Gastrocnemius medialis (tissue), 4 donors: ENCODE data around the gene EDARADD. TPM values are rescaled to one million over a fixed set of nuclear protein-coding genes. Genes with fewer than 3 reads are reported as not detected.

ENCODE experiments used
- ATAC-seq, 2 donors: fragments of 150-250 bp; one replicate each; pipeline ENCODE4 v1.9.1; 2016
- DNase-seq, 2 donors: peaks; one replicate each; pipeline ENCODE4 v3.0.0-alpha.2; 2019
- H3K27ac ChIP-seq, 4 donors: fragments of 200-600 bp; sonication (generic); 1 replicate in 1 of 4; 2 replicates in 3 of 4; pipeline ENCODE4 v1.5.1; 2016 to 2018; ENCODE audit warnings: mild to moderate bottlenecking in 2 of 4, moderate library complexity in 1 of 4
- H3K27me3 ChIP-seq, 3 donors: fragments of 200-600 bp; sonication (generic) in 2 of 3; 1 replicate in 1 of 3; 2 replicates in 2 of 3; pipeline versions ENCODE4 v1.5.1 to v1.6.0; 2016 to 2019; ENCODE audit warnings: mild to moderate bottlenecking in 1 of 3, moderate library complexity in 1 of 3
- H3K36me3 ChIP-seq, 2 donors: fragments of 200-600 bp; sonication (generic) in 1 of 2; one replicate each; pipeline ENCODE4 v1.5.1; 2017 to 2018
- H3K4me1 ChIP-seq, 2 donors: fragments of 200-600 bp; sonication (generic) in 1 of 2; one replicate each; pipeline ENCODE4 v1.5.1; 2016 to 2017; ENCODE audit warnings: mild to moderate bottlenecking in 2 of 2
- H3K4me3 ChIP-seq, 4 donors: fragments of 200-600 bp; sonication (generic) in 3 of 4; 1 replicate in 1 of 4; 2 replicates in 3 of 4; pipeline ENCODE4 v1.5.1; 2016 to 2019; ENCODE audit warnings: mild to moderate bottlenecking in 2 of 4
- H3K9me3 ChIP-seq, 3 donors: fragments of 200-600 bp; sonication (generic) in 2 of 3; 1 replicate in 1 of 3; 2 replicates in 2 of 3; pipeline ENCODE4 v1.5.1; 2016 to 2019
- CTCF ChIP-seq, 5 experiments: fragments of 450-650 bp in 3 of 5; fragments of 200-600 bp in 2 of 5; sonication (generic) in 2 of 5; IDR thresholded peaks in 4 of 5; conservative IDR thresholded peaks in 1 of 5; 1 replicate in 4 of 5; 2 replicates in 1 of 5; pipeline ENCODE4 v1.5.1; 2016 to 2019; ENCODE audit warnings: antibody characterized with exemption in 5 of 5, mild to moderate bottlenecking in 3 of 5, moderate library complexity in 3 of 5
- POLR2A ChIP-seq, 2 donors: fragments of 450-650 bp; IDR thresholded peaks; one replicate each; pipeline ENCODE4 v1.6.1; 2017; ENCODE audit warnings: antibody characterized with exemption in 2 of 2, mild to moderate bottlenecking in 2 of 2, moderate library complexity in 2 of 2
- in situ Hi-C, 4 donors: fragments of 200-750 bp; cut with MboI; loops; one replicate each; pipeline versions ENCODE4 v1.15.0 to v1.8.0; 2017; ENCODE audit warnings: low sequenced_read_pairs in 4 of 4
- intact Hi-C: fragments of 100-400 bp; cut with DNase I; formaldehyde crosslinking; loops from one replicate; pipeline ENCODE4 v1.15.1; 2023; ENCODE audit warnings: low total_unique reads
- total RNA-seq, 4 donors: library from RNA; depleted of rRNA; stranded (reverse); fragments of >200 nt; gene quantifications; one replicate each; pipeline versions ENCODE4 v1.1.0 to v1.2.3, GENCODE V29; 2016

The EDARADD gene
- total RNA-seq, 4 donors from 2014 or later, result not detected

DNA sequence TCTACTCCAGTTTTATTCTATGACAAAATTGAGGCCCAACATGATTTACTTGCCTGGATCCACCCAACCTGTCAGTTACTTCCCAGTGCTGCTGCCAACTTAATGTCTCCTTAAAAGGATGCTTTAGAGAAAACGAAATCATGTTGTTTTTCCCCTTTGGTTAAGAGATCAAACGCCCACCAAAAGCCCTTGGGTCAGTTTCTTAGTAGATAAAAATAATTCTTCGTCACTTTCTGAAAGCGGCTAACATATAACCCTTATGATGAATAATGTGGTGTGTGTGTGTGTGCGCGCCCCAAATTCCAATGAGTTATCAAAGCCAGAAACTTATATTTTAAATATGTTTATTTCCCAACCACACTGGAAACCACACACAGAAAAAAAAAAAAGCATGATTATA is 77.0 kb downstream of the EDARADD start:
- no peaks in the 10 kb centered on the region for H3K4me1 ChIP-seq
- no peaks in the 10 kb centered on the region for H3K9me3 ChIP-seq
- peaks cover 0 to 4% (median 3%) of the 10 kb centered on the region in 3 donors for H3K27me3 ChIP-seq
- no peaks in the 10 kb centered on the region for H3K36me3 ChIP-seq
- no peak overlapping the region for H3K27ac ChIP-seq
- DNase-seq (no peak), ATAC-seq (no peak)
- H3K4me3 ChIP-seq, result no peak overlapping the region
- TF ChIP-seq POLR2A (IDR thresholded peaks at IDR 0.05), result no peak
- no peak for TF ChIP-seq CTCF (IDR thresholded peaks at IDR 0.05 in 4 of 5, conservative IDR thresholded peaks at IDR 0.05 in 1 of 5)
- intact Hi-C loops, result no loop called here
- in situ Hi-C loops, result no loop called here

GRCh38 chr1:236471653-236472052 is 77.6 kb downstream of the EDARADD start:
- in situ Hi-C loops, result no loop called here
- H3K36me3 ChIP-seq, result no peaks in the 10 kb centered on the region
- no peak for ATAC-seq

DNA sequence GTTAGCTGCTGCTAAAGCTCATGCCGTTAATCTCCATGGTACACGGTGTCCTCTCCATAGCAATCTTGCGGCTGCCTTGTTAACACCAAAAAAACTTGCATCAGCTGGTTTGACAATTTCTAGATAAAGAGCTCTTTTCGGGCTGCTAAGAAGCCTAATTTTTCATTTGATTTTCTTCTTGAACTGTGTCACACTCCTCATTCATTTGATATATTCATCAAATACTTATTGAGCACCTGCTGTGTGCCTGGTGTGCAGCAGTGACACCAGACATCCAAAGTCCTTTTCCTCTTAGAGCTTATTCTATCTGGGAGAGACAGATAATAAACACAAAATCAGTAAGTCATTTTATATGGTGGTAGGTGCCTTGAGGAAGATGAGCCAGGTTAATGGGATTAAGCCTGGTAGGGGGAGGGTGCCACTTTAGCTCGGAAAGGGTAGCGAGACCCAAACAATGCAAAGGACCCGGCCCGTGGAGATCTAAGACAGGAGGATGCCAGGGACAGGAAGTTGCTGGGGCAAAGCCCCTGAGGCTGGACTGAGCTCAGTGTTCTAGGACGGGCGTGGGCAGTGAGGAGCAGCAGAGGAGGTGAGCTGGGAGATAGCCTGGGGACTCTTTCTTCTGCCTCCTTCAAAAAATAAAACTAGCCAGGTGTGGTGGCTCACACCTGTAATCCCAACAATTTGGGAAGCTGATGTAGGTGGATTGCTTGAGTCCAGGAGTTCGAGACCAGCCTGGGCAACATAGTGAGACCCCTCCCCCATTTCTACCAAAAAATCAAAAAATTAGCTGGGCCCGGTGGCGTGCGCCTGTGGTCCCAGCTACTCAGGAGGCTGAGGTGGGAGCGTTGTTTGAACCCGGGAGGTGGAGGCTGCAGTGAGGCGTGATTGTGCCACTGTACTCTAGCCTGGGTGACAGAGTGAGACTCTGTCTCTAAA is 79.0 kb downstream of the EDARADD start:
- in situ Hi-C loops, result no loop called here
- DNase-seq (no peak), ATAC-seq (no peak)

More at GRCh38 chr1:236471653-236472052, 77.6 kb downstream of the EDARADD start:
- TF ChIP-seq CTCF (IDR thresholded peaks at IDR 0.05 in 4 of 5, conservative IDR thresholded peaks at IDR 0.05 in 1 of 5), result no peak
- TF ChIP-seq POLR2A (IDR thresholded peaks at IDR 0.05), result no peak
- Histone ChIP-seq H3K27me3 (peaks cover 0 to 4% (median 3%) of the 10 kb centered on the region in 3 donors), H3K4me1 (no peaks in the 10 kb centered on the region), H3K4me3 (no peak overlapping the region), H3K9me3 (no peaks in the 10 kb centered on the region), H3K27ac (no peak overlapping the region)
- intact Hi-C loops, result no loop called here
- no peak for DNase-seq

GRCh38 chr1:236476019-236476418 is 81.9 kb downstream of the EDARADD start:
- no peak for DNase-seq
- TF ChIP-seq CTCF (IDR thresholded peaks at IDR 0.05 in 4 of 5, conservative IDR thresholded peaks at IDR 0.05 in 1 of 5), result no peak
- no peak for TF ChIP-seq POLR2A (IDR thresholded peaks at IDR 0.05)
- Histone ChIP-seq H3K9me3 (no peaks in the 10 kb centered on the region), H3K4me1 (no peaks in the 10 kb centered on the region), H3K27ac (no peak overlapping the region), H3K27me3 (peaks cover 0 to 4% (median 3%) of the 10 kb centered on the region in 3 donors), H3K4me3 (no peak overlapping the region), H3K36me3 (no peaks in the 10 kb centered on the region)
- in situ Hi-C loops, result no loop called here
- ATAC-seq, result no peak
- intact Hi-C loops, result no loop called here

More for the DNA sequence above, 79.0 kb downstream of the EDARADD start:
- TF ChIP-seq POLR2A (IDR thresholded peaks at IDR 0.05) (no peak), CTCF (IDR thresholded peaks at IDR 0.05 in 4 of 5, conservative IDR thresholded peaks at IDR 0.05 in 1 of 5) (no peak)
- H3K9me3 ChIP-seq, result no peaks in the 10 kb centered on the region
- H3K27me3 ChIP-seq, result peaks cover 0 to 4% (median 3%) of the 10 kb centered on the region in 3 donors
- H3K27ac ChIP-seq, result no peak overlapping the region
- intact Hi-C loops, result no loop called here
- no peak overlapping the region for H3K4me3 ChIP-seq
- H3K36me3 ChIP-seq, result no peaks in the 10 kb centered on the region
- H3K4me1 ChIP-seq, result no peaks in the 10 kb centered on the region
